GM12878 (cell line): ENCODE data around the gene MAP4K1. TPM values are rescaled to one million over a fixed set of nuclear protein-coding genes. Genes with fewer than 3 reads are reported as not detected.

Experiments
- HCFC1 ChIP-seq: fragments of 150-350 bp; IDR thresholded peaks from 2 replicates; pipeline ENCODE4 v1.6.1; 2014; ENCODE audit warnings: low read length
- HDAC2 ChIP-seq: fragments of 200-600 bp; sonication (generic); IDR thresholded peaks from 2 replicates; pipeline ENCODE4 v1.6.1; 2017
- HSF1 ChIP-seq: fragments of 150-350 bp; IDR thresholded peaks from 2 replicates; pipeline ENCODE4 v1.6.1; 2014; ENCODE audit warnings: mild to moderate bottlenecking, low read depth, low read length
- JUND ChIP-seq: IDR thresholded peaks from 2 replicates; pipeline ENCODE4 v1.6.1; 2012; ENCODE audit warnings: low read depth, mild to moderate bottlenecking, low read length, improper control_type of control experiment, moderate library complexity
- NKRF ChIP-seq: fragments of 450-650 bp; conservative IDR thresholded peaks from 2 replicates; pipeline ENCODE4 v1.6.1; 2017; ENCODE audit warnings: mild to moderate bottlenecking, moderate library complexity
- NR2C2 ChIP-seq: IDR thresholded peaks from 2 replicates; pipeline ENCODE4 v1.6.1; 2011; ENCODE audit warnings: borderline replicate concordance, low read depth; ENCODE audit not compliant: control insufficient read depth, insufficient read length
- PBX3 ChIP-seq: IDR thresholded peaks from 2 replicates; pipeline ENCODE4 v1.6.1; 2011; ENCODE audit warnings: mild to moderate bottlenecking, low read depth, low read length, moderate library complexity; ENCODE audit not compliant: insufficient replicate concordance
- TAF1 ChIP-seq: IDR thresholded peaks from 2 replicates; pipeline ENCODE4 v1.6.1; 2011; ENCODE audit warnings: mild to moderate bottlenecking, low read depth, low read length, borderline replicate concordance
- polyA plus RNA-seq, 11 experiments: library from polyadenylated mRNA; depleted of rRNA in 4 of 11; unstranded in 6 of 11; stranded (reverse) in 5 of 11; fragments of >200 nt; fragmentation: Nextera tagmentation in 4 of 11; fragmentation: Illumina TruSeq in 1 of 11; extraction: Ambion mirVana in 4 of 11; extraction: Trizol in 1 of 11; gene quantifications; 1 replicate in 1 of 11; 2 replicates in 10 of 11; pipeline versions ENCODE4 v1.2.1 to v1.2.3, GENCODE V29; 2011 to 2016; ENCODE audit warnings: inconsistent platforms in 2 of 11, missing spikeins in 2 of 11, low read depth in 1 of 11
- total RNA-seq, 4 experiments: library from RNA; depleted of rRNA in 3 of 4; stranded (reverse); fragments of >200 nt in 3 of 4; fragmentation: Illumina TruSeq in 1 of 4; extraction: Trizol in 1 of 4; gene quantifications; 2 replicates each; pipeline versions ENCODE4 v1.2.1 to v1.2.3, GENCODE V29; 2013 to 2021

MAP4K1 gene
- total and polyA plus RNA-seq, 10 of the 15 experiments (the other 5 are each of a cell fraction or from before 2014, with no cell fraction given), result 39.2 to 306 (median 140) TPM

- TF ChIP-seq PBX3 (no peak), NKRF (0 out of 2 replicates have a peak, but pooled peaks have one; percentile 20), HCFC1 (no peak), NR2C2 (no peak), JUND (no peak), HSF1 (no peak), TAF1 (no peak), HDAC2 (no peak)
These were observed at the start of gene MAP4K1 (continued) for GRCh38 chr19:38617764-38618589.
